BJ (cell line): ENCODE data around the gene ANKRD2. TPM values are rescaled to one million over a fixed set of nuclear protein-coding genes. Genes with fewer than 3 reads are reported as not detected.
"Not testable (repeated sequence)": the region's sequence is repeated elsewhere in the genome, so short reads cannot be mapped to it uniquely, and the experiment has no call there.

ENCODE experiments used
- CTCF ChIA-PET: fragments of 350-600 bp; formaldehyde crosslinking; extraction: SDS; loops from one replicate; lab custom pipeline; 2021; ENCODE audit warnings: antibody characterized with exemption, inconsistent platforms; lab: Yijun Ruan, JAX
- POLR2A ChIA-PET: fragments of 300-600 bp; sonication (Branson Sonifier 250); formaldehyde crosslinking; extraction: SDS; loops from one replicate; lab custom pipeline; 2021; ENCODE audit warnings: antibody characterized with exemption; lab: Charles Lee
- DNase-seq: peaks from one replicate; pipeline ENCODE4 v3.0.0-alpha.2; 2011; ENCODE audit warnings: low read depth
- H3K27me3 ChIP-seq: 2 replicates; pipeline ENCODE4 v1.6.0; 2011; ENCODE audit warnings: low read length; ENCODE audit not compliant: control insufficient read depth, insufficient read depth
- H3K36me3 ChIP-seq: 2 replicates; pipeline ENCODE4 v1.5.1; 2011; ENCODE audit warnings: low read length; ENCODE audit not compliant: control insufficient read depth, insufficient read depth
- H3K4me3 ChIP-seq: 2 replicates; pipeline ENCODE4 v1.5.1; 2011; ENCODE audit warnings: low read depth, mild to moderate bottlenecking, control low read depth, low read length
- CTCF ChIP-seq: IDR thresholded peaks from 2 replicates; pipeline ENCODE4 v1.5.1; 2011; ENCODE audit warnings: low read depth, mild to moderate bottlenecking, control low read depth, inconsistent platforms, low read length, moderate library complexity; ENCODE audit not compliant: insufficient read depth
- polyA plus RNA-seq: library from polyadenylated mRNA; depleted of rRNA; stranded (reverse); fragments of >200 nt; gene quantifications from 2 replicates; pipeline ENCODE4 v1.2.3, GENCODE V29; 2011

Gene ANKRD2
- polyA plus RNA-seq, 1 experiment: 0.37 TPM

GRCh38 chr10:97550336-97551149 lies 22.0 kb upstream of the ANKRD2 start:
- no peak for TF ChIP-seq CTCF
- POLR2A ChIA-PET: no interaction called here
- CTCF ChIA-PET: interaction anchor here (1.0 to 6.8 kb wide), 9 partner anchors 10 to 144 kb away, joined by 3 to 104 read pairs (median 5); partner anchors contain the start of genes ANKRD2 and UBTD1
- no peaks in the 10 kb centered on the region for H3K27me3 ChIP-seq
- no peak overlapping the region for H3K4me3 ChIP-seq
- DNase-seq: no peak
- no peaks in the 10 kb centered on the region for H3K36me3 ChIP-seq

GRCh38 chr10:97551271-97551670 lies 21.3 kb upstream of the ANKRD2 start:
- TF ChIP-seq CTCF: no peak
- DNase-seq: no peak
- Histone ChIP-seq H3K27me3 (no peaks in the 10 kb centered on the region), H3K36me3 (no peaks in the 10 kb centered on the region), H3K4me3 (no peak overlapping the region)
- ChIA-PET CTCF (interaction anchor here (1.3 to 6.8 kb wide), 7 partner anchors 11 to 88 kb away, joined by 3 to 104 read pairs (median 9); partner anchors contain the start of gene UBTD1), POLR2A (no interaction called here)

- CTCF ChIA-PET: interaction anchor here (0.7 to 6.8 kb wide), 37 partner anchors 8 to 173 kb away, joined by 3 to 104 read pairs (median 4); partner anchors contain the start of genes ANKRD2, RRP12 and UBTD1
- Histone ChIP-seq H3K36me3 (no peaks in the 10 kb centered on the region), H3K27me3 (no peaks in the 10 kb centered on the region), H3K4me3 (no peak overlapping the region)
- POLR2A ChIA-PET: no interaction called here
- no peak for DNase-seq
- peak; percentile 96 for TF ChIP-seq CTCF
Observed at GRCh38 chr10:97553575-97554031, 19.0 kb upstream of the ANKRD2 start.

- H3K4me3 ChIP-seq, DNase-seq, H3K36me3 ChIP-seq, H3K27me3 ChIP-seq, POLR2A ChIA-PET: not testable (repeated sequence)
- CTCF ChIA-PET: interaction anchor here (0.6 to 6.8 kb wide), 32 partner anchors 8 to 155 kb away, joined by 3 to 104 read pairs (median 4); partner anchors contain the start of genes ANKRD2, RRP12 and UBTD1
Observed at GRCh38 chr10:97554336-97554735, 18.2 kb upstream of the ANKRD2 start.

- H3K4me3 ChIP-seq, DNase-seq, H3K27me3 ChIP-seq, H3K36me3 ChIP-seq, POLR2A ChIA-PET: not testable (repeated sequence)
- CTCF ChIA-PET: interaction anchor here (0.8 to 6.8 kb wide), 3 partner anchors 61 to 137 kb away, joined by 3 to 104 read pairs (median 4); no protein-coding TSS in a partner anchor
Observed at GRCh38 chr10:97555541-97555940, 17.0 kb upstream of the ANKRD2 start.

GRCh38 chr10:97560731-97561381 lies 11.7 kb upstream of the ANKRD2 start:
- CTCF ChIA-PET: interaction anchor here (1.8 to 3.8 kb wide), 2 partner anchors 12 to 26 kb away, joined by 6 to 10 read pairs; partner anchors contain the start of gene ANKRD2
- H3K27me3 ChIP-seq, POLR2A ChIA-PET, H3K36me3 ChIP-seq, H3K4me3 ChIP-seq, DNase-seq: not testable (repeated sequence)

GRCh38 chr10:97561386-97562077 lies 11.0 kb upstream of the ANKRD2 start:
- H3K27me3 ChIP-seq, H3K4me3 ChIP-seq, DNase-seq, H3K36me3 ChIP-seq, POLR2A ChIA-PET: not testable (repeated sequence)
- CTCF ChIA-PET: interaction anchor here (1.8 kb wide), 1 partner anchor 11 kb away, joined by 6 read pairs; the partner anchor contains the start of gene ANKRD2

GRCh38 chr10:97562329-97562728 lies 10.2 kb upstream of the ANKRD2 start:
- DNase-seq, POLR2A ChIA-PET, H3K27me3 ChIP-seq, H3K36me3 ChIP-seq, H3K4me3 ChIP-seq: not testable (repeated sequence)
- CTCF ChIA-PET: interaction anchor here (1.8 kb wide), 1 partner anchor 11 kb away, joined by 6 read pairs; the partner anchor contains the start of gene ANKRD2
